Trophoblast cell (in vitro differentiated cells and primary cell): ENCODE results near the gene SFR1.

Experiments used
- DNase-seq, 2 donors: peaks; one replicate each; pipeline ENCODE4 v3.0.0-alpha.2; 2016
- H2AFZ ChIP-seq: 2 replicates; pipeline ENCODE4 v1.6.1; 2013; ENCODE audit warnings: low read length, moderate library complexity, mild to moderate bottlenecking; ENCODE audit not compliant: insufficient read depth, poor library complexity
- H2AK5ac ChIP-seq: 2 replicates; pipeline ENCODE4 v1.6.1; 2013; ENCODE audit warnings: mild to moderate bottlenecking, low read length
- H2BK120ac ChIP-seq: 2 replicates; pipeline ENCODE4 v1.6.1; 2013; ENCODE audit warnings: low read length, mild to moderate bottlenecking, moderate library complexity; ENCODE audit not compliant: insufficient read depth, poor library complexity
- H2BK12ac ChIP-seq: 2 replicates; pipeline ENCODE4 v1.6.1; 2013; ENCODE audit warnings: mild to moderate bottlenecking, low read length, moderate library complexity
- H2BK5ac ChIP-seq: 2 replicates; pipeline ENCODE4 v1.6.1; 2013; ENCODE audit warnings: low read length, low read depth, moderate library complexity, mild to moderate bottlenecking; ENCODE audit not compliant: poor library complexity
- H3K14ac ChIP-seq: 2 replicates; pipeline ENCODE4 v1.6.1; 2013; ENCODE audit warnings: mild to moderate bottlenecking, low read length
- H3K18ac ChIP-seq: 2 replicates; pipeline ENCODE4 v1.6.1; 2013; ENCODE audit warnings: mild to moderate bottlenecking, low read length
- H3K23ac ChIP-seq: 2 replicates; pipeline ENCODE4 v1.6.1; 2013; ENCODE audit warnings: low read length
- H3K27ac ChIP-seq: 2 replicates; pipeline ENCODE4 v1.5.1; 2013; ENCODE audit warnings: low read depth, mild to moderate bottlenecking, inconsistent platforms, low read length, moderate library complexity
- H3K27me3 ChIP-seq: 2 replicates; pipeline ENCODE4 v1.6.1; 2013; ENCODE audit warnings: inconsistent platforms, mild to moderate bottlenecking, low read length, moderate library complexity; ENCODE audit not compliant: insufficient read depth
- H3K36me3 ChIP-seq, 2 experiments: 1 replicate in 1 of 2; 2 replicates in 1 of 2; pipeline ENCODE4 v1.6.1; 2013; ENCODE audit warnings: low read length in 2 of 2, mild to moderate bottlenecking in 2 of 2, moderate library complexity in 1 of 2; ENCODE audit not compliant: insufficient read depth in 2 of 2, control insufficient read depth in 1 of 2
- H3K4ac ChIP-seq: 2 replicates; pipeline ENCODE4 v1.6.1; 2013; ENCODE audit warnings: low read depth, mild to moderate bottlenecking, low read length, moderate library complexity
- H3K4me1 ChIP-seq, 2 experiments: 1 replicate in 1 of 2; 2 replicates in 1 of 2; pipeline ENCODE4 v1.6.1; 2013; ENCODE audit warnings: low read length in 2 of 2, mild to moderate bottlenecking in 2 of 2, moderate library complexity in 1 of 2; ENCODE audit not compliant: insufficient read depth in 2 of 2, control insufficient read depth in 1 of 2
- H3K4me2 ChIP-seq: 2 replicates; pipeline ENCODE4 v1.6.1; 2013; ENCODE audit warnings: inconsistent platforms, mild to moderate bottlenecking, low read length, moderate library complexity
- H3K4me3 ChIP-seq: 2 replicates; pipeline ENCODE4 v1.5.1; 2013; ENCODE audit warnings: mild to moderate bottlenecking, low read depth, low read length, inconsistent platforms
- H3K79me1 ChIP-seq: one replicate; pipeline ENCODE4 v1.6.1; 2013; ENCODE audit warnings: low read length
- H3K79me2 ChIP-seq: 2 replicates; pipeline ENCODE4 v1.6.1; 2013; ENCODE audit warnings: low read length, mild to moderate bottlenecking; ENCODE audit not compliant: control insufficient read depth, insufficient read depth, poor library complexity
- H3K9ac ChIP-seq: 2 replicates; pipeline ENCODE4 v1.6.1; 2013; ENCODE audit warnings: mild to moderate bottlenecking, low read length
- H3K9me3 ChIP-seq: 2 replicates; pipeline ENCODE4 v1.6.1; 2013; ENCODE audit warnings: low read depth, mild to moderate bottlenecking, control low read depth, inconsistent platforms, low read length; ENCODE audit not compliant: insufficient read depth
- H4K12ac ChIP-seq: 2 replicates; pipeline ENCODE4 v1.6.1; 2013; ENCODE audit warnings: low read depth, mild to moderate bottlenecking, low read length, moderate library complexity
- H4K8ac ChIP-seq: 2 replicates; pipeline ENCODE4 v1.6.1; 2013; ENCODE audit warnings: low read depth, mild to moderate bottlenecking, low read length, moderate library complexity
- H4K91ac ChIP-seq: one replicate; pipeline ENCODE4 v1.6.1; 2013; ENCODE audit warnings: low read depth, mild to moderate bottlenecking, low read length, moderate library complexity
- WGBS: extraction: QIAGEN DNeasy Blood & Tissue Kit; methylation state at CpG from one replicate; pipeline ENCODE4 v1.1.7; 2013; ENCODE audit warnings: missing lambda C conversion rate; ENCODE audit not compliant: insufficient read length, insufficient coverage; ENCODE audit errors: extremely low coverage; 5-methylcytosine and 5-hydroxymethylcytosine counted together

The SFR1 gene

DNA sequence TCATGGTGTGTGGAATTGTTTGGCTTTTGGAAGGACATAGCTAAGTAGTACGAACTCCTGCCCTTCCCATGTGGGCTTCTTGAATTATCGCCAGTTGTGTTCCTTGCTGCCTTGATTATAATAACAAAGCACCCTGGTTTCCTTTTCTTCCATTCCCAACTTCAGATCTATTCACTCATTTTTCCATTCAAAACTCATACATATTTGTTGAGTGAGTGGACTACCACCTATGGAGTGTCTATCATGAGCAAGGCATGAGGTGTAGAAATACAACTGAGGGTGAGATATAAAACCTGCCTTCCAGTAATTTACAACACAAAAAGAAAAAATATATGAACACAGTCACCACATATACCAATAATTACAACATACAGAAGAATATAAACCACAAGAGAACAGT, 31.4 kb upstream of the SFR1 start:
- H3K79me2 ChIP-seq = no peaks in the 10 kb centered on the region
- WGBS = no CpG with 5 or more reads among the region's 2 CpGs
- no peak overlapping the region for H2BK12ac ChIP-seq
- H2BK120ac ChIP-seq = no peak overlapping the region
- H4K12ac ChIP-seq = no peak overlapping the region
- DNase-seq = peak in 1 of 2 donors; percentile 58
- H3K18ac ChIP-seq = no peak overlapping the region
- no peaks in the 10 kb centered on the region for H3K36me3 ChIP-seq
- no peak overlapping the region for H3K27ac ChIP-seq
- no peak overlapping the region for H3K14ac ChIP-seq
- H4K91ac ChIP-seq = no peak overlapping the region
- no peak overlapping the region for H3K9ac ChIP-seq
- H2BK5ac ChIP-seq = no peak overlapping the region
- H3K4ac ChIP-seq = no peak overlapping the region
- no peak overlapping the region for H3K23ac ChIP-seq
- no peaks in the 10 kb centered on the region for H3K27me3 ChIP-seq
- no peak overlapping the region for H3K4me2 ChIP-seq
- H3K9me3 ChIP-seq = no peaks in the 10 kb centered on the region
- no peak overlapping the region for H2AFZ ChIP-seq
- no peak overlapping the region for H3K4me3 ChIP-seq
- H2AK5ac ChIP-seq = no peak overlapping the region
- no peaks in the 10 kb centered on the region for H3K4me1 ChIP-seq
- peaks cover 2% of the 10 kb centered on the region for H3K79me1 ChIP-seq
- H4K8ac ChIP-seq = no peak overlapping the region

DNA sequence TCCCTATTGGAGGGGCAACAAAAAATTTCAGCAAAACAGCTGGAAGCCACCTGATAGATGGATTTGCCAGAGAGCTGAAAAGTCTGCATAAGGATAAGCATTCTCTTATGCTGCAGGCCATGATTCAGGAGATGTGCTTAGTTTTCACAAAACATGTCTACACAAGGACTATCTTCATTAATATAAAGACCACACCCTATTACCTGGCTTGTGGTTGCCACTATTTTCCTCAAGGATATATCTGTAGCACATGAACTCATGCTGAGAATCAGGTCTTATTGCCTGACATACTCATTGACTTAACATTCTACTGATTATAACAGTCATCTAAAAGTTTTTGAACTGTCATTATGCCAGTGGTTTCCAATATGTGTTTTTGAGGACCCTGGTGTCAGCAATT, 29.2 kb upstream of the SFR1 start:
- H2AFZ ChIP-seq = no peak overlapping the region
- H2AK5ac ChIP-seq = no peak overlapping the region

DNA sequence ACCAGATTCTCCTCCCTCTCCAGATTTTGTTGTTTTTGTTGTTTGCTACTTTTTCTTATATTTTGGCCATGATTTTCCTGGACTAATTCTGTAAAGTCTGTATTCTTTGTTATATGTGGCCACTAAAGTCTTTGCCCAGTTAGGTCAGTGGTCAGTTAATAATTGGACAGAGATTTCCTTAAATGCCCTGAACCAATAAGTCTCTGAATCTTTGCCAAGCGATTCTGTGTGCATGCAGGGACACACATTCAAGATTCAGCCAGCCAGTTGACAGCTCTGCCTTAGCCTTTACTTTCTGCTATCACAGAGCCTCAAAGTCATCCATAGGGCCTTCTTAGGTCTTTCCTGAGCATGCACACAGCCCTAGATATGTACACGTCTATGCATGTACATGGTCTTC, 25.3 kb upstream of the SFR1 start:
- H3K79me2 ChIP-seq = no peaks in the 10 kb centered on the region
- H4K91ac ChIP-seq = no peak overlapping the region
- no peak for DNase-seq
- H2AK5ac ChIP-seq = no peak overlapping the region
- no peak overlapping the region for H3K18ac ChIP-seq
- H3K27ac ChIP-seq = no peak overlapping the region
- H3K23ac ChIP-seq = no peak overlapping the region
- H3K9ac ChIP-seq = no peak overlapping the region
- H3K36me3 ChIP-seq = no peaks in the 10 kb centered on the region
- H3K27me3 ChIP-seq = no peaks in the 10 kb centered on the region
- H3K9me3 ChIP-seq = no peaks in the 10 kb centered on the region
- no peak overlapping the region for H2BK120ac ChIP-seq
- no peak overlapping the region for H3K4ac ChIP-seq
- H3K4me2 ChIP-seq = no peak overlapping the region
- H3K79me1 ChIP-seq = no peaks in the 10 kb centered on the region
- no peak overlapping the region for H2BK5ac ChIP-seq
- no peaks in the 10 kb centered on the region for H3K4me1 ChIP-seq
- H3K14ac ChIP-seq = no peak overlapping the region
- H2AFZ ChIP-seq = no peak overlapping the region
- no peak overlapping the region for H4K8ac ChIP-seq
- H4K12ac ChIP-seq = no peak overlapping the region
- no peak overlapping the region for H2BK12ac ChIP-seq
- no CpG with 5 or more reads among the region's 2 CpGs for WGBS
- no peak overlapping the region for H3K4me3 ChIP-seq

More for the DNA sequence above, 29.2 kb upstream of the SFR1 start:
- Histone ChIP-seq H2BK5ac (no peak overlapping the region), H4K8ac (no peak overlapping the region), H3K4me3 (no peak overlapping the region), H3K36me3 (no peaks in the 10 kb centered on the region), H4K91ac (no peak overlapping the region), H3K27ac (no peak overlapping the region), H3K4ac (no peak overlapping the region), H3K79me2 (no peaks in the 10 kb centered on the region), H3K14ac (no peak overlapping the region), H3K27me3 (no peaks in the 10 kb centered on the region), H2BK120ac (no peak overlapping the region), H3K9me3 (no peaks in the 10 kb centered on the region), H2BK12ac (no peak overlapping the region), H3K9ac (no peak overlapping the region), H3K4me1 (no peaks in the 10 kb centered on the region), H4K12ac (no peak overlapping the region), H3K4me2 (no peak overlapping the region), H3K79me1 (no peaks in the 10 kb centered on the region), H3K18ac (no peak overlapping the region), H3K23ac (no peak overlapping the region)
- DNase-seq = no peak

DNA sequence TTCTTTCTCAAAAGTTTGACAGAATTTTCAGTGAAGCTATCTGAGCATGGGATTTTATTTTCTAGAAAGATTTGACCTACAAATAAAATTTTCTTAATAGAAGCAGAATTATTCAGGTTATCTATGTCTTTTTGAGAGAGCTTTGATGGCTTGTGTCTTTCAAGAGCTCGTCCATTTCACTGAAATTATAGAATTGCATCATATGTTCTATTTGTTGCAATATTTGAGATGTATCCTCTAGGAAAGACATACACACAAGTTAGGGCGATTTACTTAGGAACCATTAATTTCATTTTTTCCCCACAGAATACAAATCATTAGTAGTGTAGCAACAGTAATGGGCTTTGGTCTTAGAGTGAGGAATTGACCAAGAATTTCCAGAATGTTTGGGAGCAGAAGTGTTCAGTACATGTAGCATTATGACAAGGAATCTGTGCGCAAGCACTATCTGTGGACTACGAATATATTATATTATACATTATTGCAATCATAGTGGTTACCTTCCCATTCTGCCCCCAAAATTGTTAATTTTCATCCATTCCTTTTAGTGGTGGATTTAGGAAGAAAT, 23.5 kb upstream of the SFR1 start:
- no peak overlapping the region for H2BK120ac ChIP-seq
- H2BK12ac ChIP-seq = no peak overlapping the region
- H3K18ac ChIP-seq = no peak overlapping the region
- H3K79me2 ChIP-seq = no peaks in the 10 kb centered on the region
- DNase-seq = peak in 1 of 2 donors; percentile 68
- no peak overlapping the region for H3K23ac ChIP-seq
- no peak overlapping the region for H4K91ac ChIP-seq
- no peak overlapping the region for H3K4me2 ChIP-seq
- no peak overlapping the region for H2AK5ac ChIP-seq
- H3K4me3 ChIP-seq = no peak overlapping the region
- WGBS = no CpG with 5 or more reads among the region's 4 CpGs
- no peak overlapping the region for H3K9ac ChIP-seq
- H2AFZ ChIP-seq = no peak overlapping the region
- no peak overlapping the region for H3K14ac ChIP-seq
- no peak overlapping the region for H3K27ac ChIP-seq
- H3K4me1 ChIP-seq = no peaks in the 10 kb centered on the region
- no peaks in the 10 kb centered on the region for H3K79me1 ChIP-seq
- H4K12ac ChIP-seq = no peak overlapping the region
- no peaks in the 10 kb centered on the region for H3K27me3 ChIP-seq
- no peak overlapping the region for H4K8ac ChIP-seq
- H3K9me3 ChIP-seq = no peaks in the 10 kb centered on the region
- no peak overlapping the region for H2BK5ac ChIP-seq
- no peak overlapping the region for H3K4ac ChIP-seq
- H3K36me3 ChIP-seq = no peaks in the 10 kb centered on the region
